Stimulated activated CD4-positive, alpha-beta T cell treated with anti-CD3 and anti-CD28 coated beads, Interleukin-1b, Interleukin-23, amount 100 ng/mL, for 24 hours (primary cell): ENCODE data around the gene TRAPPC11.
"Not testable (repeated sequence)": the region's sequence is repeated elsewhere in the genome, so short reads cannot be mapped to it uniquely, and the experiment has no call there.

Experiments
- DNase-seq, 4 experiments: peaks; one replicate each; pipeline ENCODE4 v3.0.0-alpha.2; 2020; ENCODE audit warnings: low read depth in 4 of 4, low spot score in 1 of 4

Gene TRAPPC11

GRCh38 chr4:183721207-183722081, 62.4 kb downstream of the TRAPPC11 start:
- DNase-seq = peak in 3 of 4 experiments; percentile 10 to 20 (median 15)

DNA sequence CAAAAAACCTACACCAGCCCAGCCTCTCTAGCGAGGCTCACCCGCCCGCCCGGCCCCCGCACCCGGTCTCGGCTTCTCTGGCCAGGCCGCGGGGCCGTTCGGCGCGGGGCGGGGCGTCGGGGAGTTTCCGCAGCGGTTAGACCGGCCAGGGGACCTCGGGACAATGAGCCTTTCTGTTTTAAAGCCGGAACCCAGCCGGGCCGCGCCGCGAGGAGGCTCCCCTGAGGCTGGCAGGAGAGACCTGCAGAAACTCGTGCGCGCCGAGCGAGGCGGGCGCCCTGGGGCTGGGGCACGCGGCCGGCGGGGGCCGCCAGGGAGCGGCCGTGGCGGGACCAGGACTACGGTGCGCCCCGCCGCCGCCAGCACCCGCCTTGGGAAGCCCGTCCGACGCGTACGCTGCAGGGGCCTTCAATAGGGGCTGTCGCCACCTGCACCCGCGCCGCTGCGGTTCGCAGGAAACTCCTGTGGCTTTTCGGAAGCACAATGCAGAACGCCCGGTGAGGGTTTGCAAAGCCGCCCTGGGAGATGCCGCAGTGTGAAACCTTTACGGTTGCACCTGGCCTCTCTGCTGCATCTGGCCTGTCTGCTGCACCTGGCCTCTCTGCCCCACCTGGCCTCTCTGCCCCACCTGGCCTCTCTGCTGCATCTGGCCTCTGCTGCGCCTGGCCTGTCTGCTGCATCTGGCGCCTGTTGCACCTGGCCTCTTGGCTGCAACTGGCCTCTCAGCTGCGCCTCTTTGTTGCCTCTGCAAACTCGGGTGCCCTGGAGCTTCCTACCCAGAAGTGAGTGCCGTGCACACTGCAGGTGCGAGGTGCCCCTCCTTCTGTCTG, 63.9 kb downstream of the TRAPPC11 start:
- DNase-seq = peak in 2 of 4 experiments; percentile 20 to 27

DNA sequence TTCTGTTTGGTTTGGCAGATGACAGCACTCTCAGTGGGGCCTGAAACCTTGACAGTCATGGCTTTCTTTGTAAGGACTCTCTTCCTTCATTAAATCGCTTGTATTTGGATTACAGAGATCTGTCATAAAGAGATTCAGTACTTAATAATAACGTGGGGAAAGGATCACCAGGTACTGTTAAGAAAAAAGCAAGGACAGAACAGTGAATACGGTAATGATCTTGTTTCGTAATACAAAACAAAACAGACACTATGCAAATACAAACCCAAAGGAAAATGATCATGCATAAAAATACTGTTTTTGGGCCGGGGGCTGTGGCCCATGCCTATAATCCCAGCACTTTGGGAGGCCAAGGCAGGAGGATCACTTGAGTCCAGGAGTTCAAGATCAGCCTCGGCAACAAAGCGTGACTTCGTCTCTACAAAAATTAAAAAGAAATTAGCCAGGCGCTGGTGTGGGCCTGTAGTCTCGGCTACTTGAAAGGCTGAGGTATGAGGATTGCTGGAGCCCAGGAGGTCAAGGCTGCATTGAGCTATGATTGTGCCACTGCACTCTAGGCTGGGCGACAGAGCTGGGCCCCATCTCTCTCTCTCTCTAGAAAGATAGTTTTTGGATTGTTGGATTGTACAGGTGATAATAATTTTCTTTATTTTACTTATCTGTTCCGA, 64.6 kb downstream of the TRAPPC11 start:
- no peak for DNase-seq

GRCh38 chr4:183725585-183725984, 66.5 kb downstream of the TRAPPC11 start:
- DNase-seq = not testable (repeated sequence)

DNA sequence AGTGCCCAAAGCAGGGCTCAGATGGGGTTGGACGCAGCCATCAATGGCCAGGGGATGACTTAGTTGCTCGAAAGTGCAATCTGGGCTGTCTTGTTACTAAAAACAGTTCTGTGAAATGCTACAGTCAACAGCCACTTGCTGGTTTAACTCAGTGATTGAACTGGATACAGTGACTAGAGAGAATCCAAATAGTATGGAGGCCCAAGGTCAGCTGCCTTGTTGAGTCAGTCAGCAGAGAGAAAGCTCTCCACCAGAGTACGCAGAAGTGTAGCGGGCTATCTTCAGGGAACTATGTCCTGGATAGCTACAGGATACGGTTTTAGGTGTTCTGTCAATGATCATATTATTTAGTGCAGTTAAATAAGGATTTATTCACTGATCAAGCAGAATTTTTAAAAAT, 68.4 kb downstream of the TRAPPC11 start:
- DNase-seq = no peak

- no peak for DNase-seq
Observed at GRCh38 chr4:183728223-183729068, 69.4 kb downstream of the TRAPPC11 start.

DNA sequence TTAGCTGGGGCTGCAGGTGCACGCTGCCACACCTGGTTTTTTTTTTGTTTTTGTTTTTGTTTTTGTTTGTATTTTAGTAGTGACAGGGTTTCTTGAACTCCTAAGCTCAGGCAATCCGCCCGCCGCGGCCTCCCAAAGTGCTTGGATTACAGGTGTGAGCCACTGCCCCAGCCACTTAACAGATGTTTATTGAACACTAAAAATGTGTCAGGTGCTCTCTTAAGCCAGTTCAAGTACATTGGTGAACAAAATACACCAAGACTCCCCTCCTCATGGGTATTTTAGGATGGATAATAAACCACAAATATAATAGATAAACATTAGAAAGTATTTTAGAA, 69.9 kb downstream of the TRAPPC11 start:
- DNase-seq = no peak

- no peak for DNase-seq
Observed at GRCh38 chr4:183729430-183730328, 70.6 kb downstream of the TRAPPC11 start.

DNA sequence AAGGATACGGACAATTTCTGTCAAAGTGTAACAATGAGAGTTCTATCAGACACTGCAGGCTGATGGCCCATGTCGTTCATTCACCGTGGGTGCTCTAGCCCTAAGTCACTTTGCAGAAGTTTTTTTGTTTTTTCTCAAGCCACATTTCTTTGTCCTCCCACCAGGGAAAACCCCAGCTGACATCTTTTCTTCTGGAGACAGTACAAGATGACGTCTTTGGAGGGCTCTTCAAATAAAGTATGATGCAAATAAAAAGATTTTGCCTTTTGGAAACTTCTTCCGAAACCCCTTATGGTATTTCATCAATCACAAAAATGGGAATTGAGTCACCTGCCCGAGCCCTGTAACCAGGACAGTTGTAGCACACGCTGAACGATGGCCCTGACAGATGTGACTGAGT, 73.2 kb downstream of the TRAPPC11 start:
- no peak for DNase-seq

DNA sequence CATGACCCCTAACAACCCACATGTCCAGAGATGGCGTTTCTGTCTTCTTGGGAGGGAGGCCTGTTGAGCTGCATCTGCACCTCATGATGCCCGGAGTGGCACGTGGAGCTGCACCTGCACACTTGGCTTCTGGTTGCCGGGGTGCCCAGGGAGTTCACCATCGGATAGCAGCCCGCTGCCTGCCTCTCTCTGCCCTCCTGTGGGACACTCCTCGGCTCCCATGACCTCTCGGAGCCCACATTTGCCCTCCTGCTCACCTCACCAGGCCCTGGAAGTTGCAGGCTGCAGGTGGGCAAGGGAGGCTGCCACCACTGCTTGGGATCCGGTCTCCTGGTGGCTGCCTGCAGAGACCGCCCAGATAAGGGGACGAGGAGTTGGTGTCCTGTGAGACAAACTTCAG, 74.1 kb downstream of the TRAPPC11 start:
- no peak for DNase-seq

- DNase-seq = no peak
Observed at GRCh38 chr4:183738081-183738673, 79.1 kb downstream of the TRAPPC11 start.

GRCh38 chr4:183738961-183739360, 79.9 kb downstream of the TRAPPC11 start:
- no peak for DNase-seq

DNA sequence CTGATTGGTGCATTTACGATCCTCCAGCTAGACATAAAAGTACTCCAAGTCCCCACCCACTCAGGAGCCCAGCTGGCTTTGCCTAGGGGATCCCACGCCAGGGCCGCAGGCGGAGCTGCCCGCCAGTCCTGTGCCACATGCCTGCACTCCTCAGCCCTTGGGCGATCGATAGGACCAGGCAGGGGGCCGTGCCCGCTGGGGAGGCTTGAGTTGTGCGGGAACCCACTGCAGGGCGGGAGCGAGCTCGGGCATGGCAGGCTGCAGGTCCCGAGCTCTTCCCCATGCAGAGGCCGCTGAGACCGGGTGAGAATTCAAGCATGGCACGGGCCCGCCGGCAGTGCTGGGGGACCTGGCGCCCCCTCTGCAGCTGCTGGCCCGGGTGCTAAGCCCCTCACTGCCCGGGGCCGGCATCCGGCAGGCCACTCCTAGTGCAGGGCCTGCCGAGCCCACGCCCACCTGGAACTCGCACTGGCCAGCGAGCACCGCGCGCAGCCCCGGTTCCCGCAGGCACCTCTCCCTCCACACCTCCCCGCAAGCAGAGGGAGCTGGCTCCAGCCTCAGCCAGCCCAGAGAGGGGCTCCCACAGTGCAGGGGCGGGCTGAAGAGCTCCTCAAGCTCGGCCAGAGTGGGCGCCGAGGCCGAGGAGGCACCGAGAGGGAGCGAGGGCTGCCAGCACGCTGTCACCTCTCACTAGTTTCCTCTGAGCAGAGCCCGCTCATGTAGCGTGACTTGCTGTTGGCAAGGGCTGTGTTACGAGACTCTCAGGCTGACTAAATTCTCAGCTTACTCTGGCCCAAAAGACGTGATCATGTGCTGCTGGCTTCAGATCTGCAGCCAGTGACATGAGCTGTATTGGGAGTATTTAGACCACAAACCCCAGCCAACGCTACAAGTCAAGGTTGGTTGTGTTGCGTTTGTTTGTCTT, 87.5 kb downstream of the TRAPPC11 start:
- DNase-seq = no peak

- DNase-seq = no peak
Observed at GRCh38 chr4:183747380-183747779, 88.3 kb downstream of the TRAPPC11 start.

DNA sequence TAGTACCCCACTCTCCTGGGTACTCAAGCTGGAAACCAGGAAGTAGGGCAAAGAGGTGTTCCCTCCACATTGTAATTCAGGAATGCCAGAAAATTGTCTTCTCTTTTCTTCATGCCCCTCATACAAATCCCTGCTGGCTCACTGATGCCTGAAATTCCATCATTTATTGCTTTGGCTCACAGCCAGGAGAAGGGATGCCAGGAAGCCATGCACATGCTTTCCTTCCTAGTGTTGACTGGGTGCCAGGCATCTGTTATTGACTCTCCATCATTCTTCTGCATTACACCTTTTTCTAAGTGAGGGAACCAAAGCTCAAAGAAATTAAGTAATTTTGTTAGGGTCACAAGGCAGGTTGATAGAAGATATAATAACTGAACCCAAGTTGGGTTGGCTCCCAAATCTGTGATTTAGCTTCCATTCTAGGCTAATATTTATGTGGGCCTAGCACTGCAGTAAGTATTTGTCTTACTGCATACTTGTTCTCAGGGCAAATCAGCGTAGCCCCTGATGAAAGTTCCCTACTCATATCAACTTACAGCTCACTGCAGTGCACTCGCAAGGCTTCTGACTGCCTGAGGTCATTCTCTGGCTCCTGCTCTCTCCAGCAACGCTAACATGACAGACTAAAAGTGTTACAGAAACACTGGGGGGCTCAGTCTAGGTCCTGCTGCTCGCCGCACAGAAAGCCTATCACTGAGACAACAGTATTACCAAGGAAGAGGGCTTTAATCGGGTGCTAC, 89.0 kb downstream of the TRAPPC11 start:
- no peak for DNase-seq

GRCh38 chr4:183751106-183751505, 92.0 kb downstream of the TRAPPC11 start:
- no peak for DNase-seq

GRCh38 chr4:183755596-183755995, 96.5 kb downstream of the TRAPPC11 start:
- DNase-seq = no peak

- no peak for DNase-seq
Observed at GRCh38 chr4:183757060-183757459, 98.0 kb downstream of the TRAPPC11 start.
